ENCODE data around the gene TBX6.

TBX6 gene

GRCh38 chr16:30086291-30087140, 5.2 kb downstream of the TBX6 start:
- DNase-seq (ENCODE audit: low spot score) = no peak

DNA sequence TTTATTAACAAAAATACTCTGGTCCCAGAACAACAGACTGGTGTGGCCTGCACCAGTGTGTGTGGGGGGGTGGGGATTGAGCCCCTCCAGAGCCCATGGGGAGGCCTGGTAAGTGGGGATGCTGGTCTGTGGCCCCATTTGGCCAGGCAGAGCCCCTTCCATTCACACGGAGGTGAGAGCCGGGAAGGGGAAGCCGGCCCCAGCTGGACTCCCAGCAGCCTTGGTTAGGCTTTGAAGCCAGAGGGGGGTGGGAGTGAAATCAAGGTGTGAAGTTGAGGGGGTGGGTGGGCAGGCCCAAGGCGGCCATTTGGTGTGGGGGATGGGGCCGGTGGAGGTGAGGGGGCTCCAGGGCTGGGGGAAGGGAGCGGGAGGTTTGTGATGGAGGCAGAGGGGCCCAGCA, 5.9 kb downstream of the TBX6 start:
- no peak for DNase-seq (ENCODE audit: low spot score)

- DNase-seq (ENCODE audit: low spot score) = no peak
Measured at GRCh38 chr16:30085247-30085646, 6.5 kb downstream of the TBX6 start.

- no peak for DNase-seq (ENCODE audit: low spot score)
Measured at GRCh38 chr16:30084816-30085159, 6.9 kb downstream of the TBX6 start.

DNA sequence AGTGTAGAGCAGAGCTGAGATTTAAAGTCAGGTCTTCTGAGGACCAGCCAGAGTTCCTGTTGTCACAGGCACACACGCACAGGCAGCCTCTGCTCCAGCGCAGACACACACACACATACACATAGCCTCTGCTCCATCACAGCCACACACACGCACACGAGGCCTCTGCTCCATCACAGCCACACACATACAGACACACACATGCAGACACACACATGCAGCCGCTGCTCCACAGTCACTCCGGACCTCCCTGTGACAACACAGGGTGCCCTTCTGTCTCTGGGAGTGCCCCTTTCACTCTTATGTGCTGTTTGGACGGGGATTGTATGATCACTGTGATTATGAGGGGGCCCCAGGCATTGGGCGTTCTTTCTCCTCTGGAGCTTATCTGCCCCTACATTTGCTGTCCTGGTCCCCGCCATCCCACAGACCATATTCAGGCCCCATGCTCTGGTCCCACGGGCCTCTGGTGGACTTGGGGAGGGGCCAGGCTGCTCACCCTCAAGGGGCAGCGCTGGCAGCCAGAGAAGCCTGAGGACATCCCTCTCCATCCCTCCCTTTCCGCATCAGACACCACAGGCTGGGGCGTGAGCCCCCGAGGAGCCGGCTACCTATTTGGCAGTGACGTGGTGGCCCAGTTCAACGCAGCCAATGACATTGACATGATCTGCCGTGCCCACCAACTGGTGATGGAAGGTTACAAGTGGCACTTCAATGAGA, 7.5 kb downstream of the TBX6 start:
- DNase-seq (ENCODE audit: low spot score) = no peak

DNA sequence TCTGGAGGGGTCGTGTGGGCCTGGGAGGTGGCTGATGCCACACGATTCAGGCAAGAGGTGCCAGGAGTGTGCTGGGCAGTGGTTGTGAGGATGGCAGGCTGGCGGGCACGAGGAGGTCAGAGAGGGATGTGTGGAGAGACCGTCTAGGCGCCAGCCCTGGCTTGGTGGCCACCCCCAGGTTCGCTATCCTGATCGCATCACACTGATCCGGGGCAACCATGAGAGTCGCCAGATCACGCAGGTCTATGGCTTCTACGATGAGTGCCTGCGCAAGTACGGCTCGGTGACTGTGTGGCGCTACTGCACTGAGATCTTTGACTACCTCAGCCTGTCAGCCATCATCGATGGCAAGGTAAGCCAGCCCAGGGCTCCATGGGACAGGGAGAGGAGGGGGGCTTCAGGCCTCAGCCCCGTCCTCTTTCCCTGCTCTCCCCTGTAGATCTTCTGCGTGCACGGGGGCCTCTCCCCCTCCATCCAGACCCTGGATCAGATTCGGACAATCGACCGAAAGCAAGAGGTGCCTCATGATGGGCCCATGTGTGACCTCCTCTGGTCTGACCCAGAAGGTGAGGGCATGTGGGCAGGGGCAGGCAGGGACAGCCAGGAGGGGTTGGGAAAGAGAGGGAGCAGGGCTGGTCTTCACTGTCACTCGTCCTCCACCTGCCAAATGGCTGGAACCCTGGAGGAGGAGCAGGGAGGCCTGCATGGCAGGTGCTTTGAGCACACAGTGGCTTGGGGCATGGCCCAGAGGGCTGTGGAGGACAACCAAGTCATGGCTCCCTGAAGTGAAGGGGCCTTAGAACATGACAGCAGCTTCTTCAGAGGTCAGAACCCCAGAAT, 8.3 kb downstream of the TBX6 start:
- DNase-seq (ENCODE audit: low spot score) = no peak

- DNase-seq (ENCODE audit: low spot score) = no peak
Measured at GRCh38 chr16:30082545-30083090, 9.1 kb downstream of the TBX6 start.

DNA sequence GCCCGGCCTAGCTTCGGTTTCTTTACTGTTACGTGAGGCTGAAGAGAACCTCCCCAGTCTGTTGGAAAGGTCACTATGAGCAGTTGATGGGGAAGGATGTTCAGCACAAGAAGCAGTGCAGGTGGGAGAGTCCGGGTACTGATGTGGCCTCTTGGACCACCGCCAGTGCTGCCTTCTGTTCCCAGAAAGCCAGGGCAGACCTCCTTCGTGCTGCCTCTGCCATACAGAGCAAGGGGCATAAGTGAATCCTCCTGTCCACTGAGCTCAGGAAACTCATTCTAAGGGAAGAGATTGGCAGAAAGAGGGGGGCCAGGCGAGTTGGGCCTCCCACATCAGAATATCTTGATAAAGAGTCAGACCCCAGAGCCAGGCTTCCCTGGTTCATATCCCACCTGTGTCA, 12.2 kb downstream of the TBX6 start:
- no peak for DNase-seq (ENCODE audit: low spot score)

DNA sequence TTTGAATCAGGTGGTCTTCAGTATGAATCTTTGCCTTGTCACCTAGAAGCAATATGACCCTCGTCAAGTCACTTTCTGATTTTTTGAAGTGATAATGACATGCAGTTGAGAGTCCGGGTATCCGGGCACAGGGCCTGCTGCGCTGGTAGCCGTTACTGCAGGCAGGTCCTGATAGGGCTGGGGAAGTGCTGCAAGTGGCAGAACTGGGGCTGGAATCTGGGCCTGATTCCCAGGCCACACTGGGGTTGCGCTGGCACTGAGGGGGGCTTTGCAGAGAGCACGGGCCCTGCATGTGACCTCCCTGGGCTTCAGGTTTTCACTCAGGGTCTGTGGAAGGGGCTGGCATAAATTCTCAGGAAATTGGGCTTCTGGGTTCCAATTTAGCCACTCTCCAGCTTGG, 13.0 kb downstream of the TBX6 start:
- DNase-seq (ENCODE audit: low spot score) = no peak

DNA sequence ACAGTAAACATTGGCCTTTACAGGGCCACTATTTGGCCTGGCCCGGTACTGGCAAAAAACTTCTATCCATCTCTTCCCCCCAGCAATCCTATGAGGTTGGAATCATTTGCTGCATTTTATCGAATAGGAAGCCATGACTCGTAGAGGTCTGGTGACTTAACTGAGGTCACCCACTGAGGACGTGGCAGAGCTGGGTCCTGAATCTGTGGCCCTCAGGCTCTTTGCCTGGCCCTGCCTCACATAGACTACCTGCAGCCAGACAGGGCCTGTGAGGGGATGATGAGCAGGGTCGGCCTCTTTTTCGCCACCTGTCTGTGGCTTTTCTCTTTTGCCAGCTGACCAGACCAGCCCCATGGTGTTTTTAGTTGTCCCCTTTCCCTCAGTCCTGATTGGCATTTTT, 14.1 kb downstream of the TBX6 start:
- no peak for DNase-seq (ENCODE audit: low spot score)

DNA sequence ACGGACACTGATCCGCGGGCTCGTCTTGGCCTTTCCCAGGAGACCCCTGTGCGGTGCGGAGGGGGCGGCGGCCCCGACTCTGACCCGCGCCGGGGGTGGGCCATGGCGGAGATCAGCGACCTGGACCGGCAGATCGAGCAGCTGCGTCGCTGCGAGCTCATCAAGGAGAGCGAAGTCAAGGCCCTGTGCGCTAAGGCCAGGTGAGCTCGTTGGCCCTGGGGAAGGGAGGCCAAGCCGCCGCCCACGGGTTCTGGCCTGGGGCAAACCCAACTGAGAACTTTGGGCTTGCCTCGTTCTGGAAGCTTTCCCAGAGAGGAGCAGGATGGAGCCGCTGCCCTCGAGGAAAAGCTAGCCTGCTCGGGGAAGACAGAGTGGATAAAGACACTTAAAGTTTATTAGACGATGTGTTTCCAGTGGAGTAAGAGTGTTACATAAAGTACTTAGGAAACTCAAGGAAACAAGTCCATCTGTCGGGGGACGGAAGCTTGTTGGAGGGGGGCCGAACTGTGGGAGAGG, 15.4 kb downstream of the TBX6 start:
- DNase-seq (ENCODE audit: low spot score) = no peak

DNA sequence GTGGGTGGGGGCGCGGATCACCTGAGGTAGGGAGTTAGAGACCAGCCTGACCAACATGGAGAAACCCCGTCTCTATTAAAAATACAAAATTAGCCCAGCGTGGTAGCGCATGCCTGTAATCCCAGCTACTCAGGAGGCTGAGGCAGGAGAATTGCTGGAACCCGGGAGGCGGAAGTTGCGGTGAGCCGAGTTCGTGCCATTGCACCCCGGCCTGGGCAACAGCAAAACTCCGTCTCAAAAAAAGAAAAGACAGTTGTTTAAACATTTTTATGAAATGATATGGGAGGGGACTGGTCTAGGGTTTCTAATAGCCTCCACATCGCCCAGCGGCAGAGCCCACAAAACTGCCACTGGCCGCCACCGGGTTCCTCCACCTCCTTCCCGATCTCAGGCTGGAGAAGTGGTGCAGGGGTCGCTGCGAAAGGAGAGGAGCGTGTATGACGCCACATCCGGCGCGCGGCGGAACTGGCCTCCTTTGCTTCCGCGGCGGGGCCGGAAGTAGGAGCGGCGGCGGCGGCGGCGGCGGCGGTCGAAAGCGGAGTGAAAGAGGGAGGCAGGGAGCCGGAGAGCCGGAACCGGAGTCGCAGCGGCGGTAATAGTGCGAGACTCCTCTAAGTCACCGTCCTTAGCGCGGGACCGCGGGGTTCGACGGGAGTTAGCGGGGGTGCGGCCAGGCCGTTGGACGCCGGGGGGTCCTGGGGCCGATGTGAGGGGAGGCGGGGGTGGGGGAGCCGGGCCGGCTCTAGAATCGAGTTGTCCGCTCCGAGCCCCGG, 16.0 kb downstream of the TBX6 start, which contains the start of gene PPP4C:
Gene PPP4C (plus strand): TSS at position 492 of the 773 bp plus-strand sequence. CDS start 384 bp downstream, outside the sequence.
- DNase-seq (ENCODE audit: low spot score) = peak; percentile 84

GRCh38 chr16:30070490-30070889, 21.2 kb downstream of the TBX6 start:
- DNase-seq (ENCODE audit: low spot score) = no peak

GRCh38 chr16:30069611-30070462, 21.9 kb downstream of the TBX6 start:
- DNase-seq (ENCODE audit: low spot score) = no peak

DNA sequence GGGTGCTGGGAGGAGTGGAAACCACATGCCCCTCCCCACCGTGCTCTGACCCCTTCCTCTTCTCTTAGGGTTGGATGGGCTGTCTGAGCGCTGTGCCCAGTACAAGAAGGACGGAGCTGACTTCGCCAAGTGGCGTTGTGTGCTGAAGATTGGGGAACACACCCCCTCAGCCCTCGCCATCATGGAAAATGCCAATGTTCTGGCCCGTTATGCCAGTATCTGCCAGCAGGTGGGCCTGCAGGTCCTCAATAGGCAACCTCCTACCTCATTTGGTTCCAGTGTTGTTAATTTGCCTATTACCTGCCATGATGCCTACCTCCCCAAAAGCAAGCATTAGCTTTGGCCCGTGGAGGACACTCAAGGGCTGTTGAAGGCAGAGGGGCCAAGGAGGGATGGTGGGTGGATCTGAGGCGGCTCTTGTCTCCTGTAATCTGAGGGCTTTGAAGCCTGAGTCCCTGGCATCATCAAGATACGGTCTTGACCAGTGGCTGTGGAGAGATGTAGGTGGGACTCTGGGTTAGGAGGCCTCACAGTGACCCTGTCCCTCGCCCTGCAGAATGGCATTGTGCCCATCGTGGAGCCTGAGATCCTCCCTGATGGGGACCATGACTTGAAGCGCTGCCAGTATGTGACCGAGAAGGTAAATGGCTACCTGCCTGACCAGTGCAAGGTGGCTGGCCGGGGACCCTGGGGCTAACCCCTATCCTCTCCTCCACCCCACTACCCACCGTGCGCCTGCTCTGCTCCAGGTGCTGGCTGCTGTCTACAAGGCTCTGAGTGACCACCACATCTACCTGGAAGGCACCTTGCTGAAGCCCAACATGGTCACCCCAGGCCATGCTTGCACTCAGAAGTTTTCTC, 22.7 kb downstream of the TBX6 start:
- DNase-seq (ENCODE audit: low spot score) = peak; percentile 55

- DNase-seq (ENCODE audit: low spot score) = no peak
Measured at GRCh38 chr16:30068333-30068732, 23.4 kb downstream of the TBX6 start.

DNA sequence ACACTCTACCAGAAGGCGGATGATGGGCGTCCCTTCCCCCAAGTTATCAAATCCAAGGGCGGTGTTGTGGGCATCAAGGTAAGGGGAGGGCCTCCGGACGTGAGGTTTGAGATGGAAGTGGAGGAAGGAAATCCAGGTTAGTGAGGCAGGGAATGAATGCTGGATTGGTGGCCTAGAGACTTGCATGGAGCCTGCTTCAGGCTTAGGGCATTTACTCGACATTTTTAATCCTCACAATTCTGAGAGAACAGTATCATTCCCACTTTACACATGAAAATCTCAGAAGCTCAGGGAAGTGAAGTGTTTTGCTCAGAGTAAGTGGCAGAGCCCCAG, 24.2 kb downstream of the TBX6 start:
- no peak for DNase-seq (ENCODE audit: low spot score)

GRCh38 chr16:30066761-30067583, 24.8 kb downstream of the TBX6 start:
- no peak for DNase-seq (ENCODE audit: low spot score)

All from CD4-positive, alpha-beta T cell treated with Interleukin-2 at 100 ng/mL for 4 hours (primary cell).